ENCODE data around the gene TLE7. TPM values are rescaled to one million over a fixed set of nuclear protein-coding genes. Genes with fewer than 3 reads are reported as not detected.

TLE7 gene
- polyA plus RNA-seq, 1 donor: not detected

DNA sequence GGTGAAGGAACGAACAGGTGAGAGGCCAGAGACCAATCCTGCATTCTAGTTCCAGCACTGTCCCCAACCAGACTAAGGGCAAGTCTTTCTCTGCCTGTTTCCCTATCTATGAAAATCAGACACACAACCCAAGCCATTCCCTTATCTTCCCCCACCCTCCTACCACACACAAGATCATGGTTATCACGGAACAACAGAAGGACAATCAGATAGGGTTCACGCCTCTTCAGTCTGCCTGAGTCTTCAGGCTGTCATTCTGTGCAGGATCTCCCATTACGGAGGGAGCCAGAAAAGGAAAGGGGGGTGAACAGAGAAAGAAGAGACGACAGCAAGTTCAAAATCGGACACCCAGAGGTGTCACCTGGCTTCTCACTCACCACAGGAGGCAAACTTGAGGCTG lies 11.1 kb downstream of the TLE7 start:
- no peaks in the 10 kb centered on the region for H3K36me3 ChIP-seq (ENCODE audit: control insufficient read depth, insufficient read depth, low read length)
- WGBS (ENCODE audit: insufficient coverage, low lambda C conversion rate): 100% methylated on average over 1 of the region's 6 CpGs
- H3K27me3 ChIP-seq (ENCODE audit: control insufficient read depth, insufficient read depth, low read length): peaks cover 23% of the 10 kb centered on the region
- no peaks in the 10 kb centered on the region for H3K9me3 ChIP-seq (ENCODE audit: control insufficient read depth, low read depth, low read length)
- no peaks in the 10 kb centered on the region for H3K4me1 ChIP-seq (ENCODE audit: control insufficient read depth, insufficient read depth, low read length)
- no peak overlapping the region for H3K27ac ChIP-seq (ENCODE audit: low read length)
- DNase-seq: no peak
- no peak overlapping the region for H3K4me3 ChIP-seq (ENCODE audit: low read length)

DNA sequence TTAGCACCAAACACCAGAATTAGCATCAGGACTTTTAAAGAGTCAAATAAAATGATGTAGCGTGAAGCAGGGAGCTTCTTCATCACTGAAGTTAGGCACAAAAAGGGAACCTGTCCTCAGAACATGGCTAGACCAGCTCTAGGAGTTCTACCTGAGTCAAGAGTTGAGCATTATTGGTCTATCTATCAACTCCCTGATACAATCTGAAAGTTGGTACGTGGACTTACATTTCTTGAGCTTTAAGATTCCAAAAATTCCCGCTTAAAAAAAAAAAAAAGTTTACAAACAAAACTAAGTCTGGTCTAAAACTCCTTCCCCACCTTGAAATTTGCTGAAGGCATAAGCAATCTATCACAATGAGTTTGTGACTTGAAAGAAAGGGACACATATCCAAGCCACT lies 12.3 kb downstream of the TLE7 start:
- Histone ChIP-seq H3K27me3 (ENCODE audit: control insufficient read depth, insufficient read depth, low read length) (peaks cover 35% of the 10 kb centered on the region), H3K9me3 (ENCODE audit: control insufficient read depth, low read depth, low read length) (no peaks in the 10 kb centered on the region), H3K36me3 (ENCODE audit: control insufficient read depth, insufficient read depth, low read length) (no peaks in the 10 kb centered on the region), H3K4me1 (ENCODE audit: control insufficient read depth, insufficient read depth, low read length) (no peaks in the 10 kb centered on the region), H3K4me3 (ENCODE audit: low read length) (no peak overlapping the region), H3K27ac (ENCODE audit: low read length) (no peak overlapping the region)
- 78% methylated on average over 1 of the region's 3 CpGs for WGBS (ENCODE audit: insufficient coverage, low lambda C conversion rate)
- DNase-seq: no peak

DNA sequence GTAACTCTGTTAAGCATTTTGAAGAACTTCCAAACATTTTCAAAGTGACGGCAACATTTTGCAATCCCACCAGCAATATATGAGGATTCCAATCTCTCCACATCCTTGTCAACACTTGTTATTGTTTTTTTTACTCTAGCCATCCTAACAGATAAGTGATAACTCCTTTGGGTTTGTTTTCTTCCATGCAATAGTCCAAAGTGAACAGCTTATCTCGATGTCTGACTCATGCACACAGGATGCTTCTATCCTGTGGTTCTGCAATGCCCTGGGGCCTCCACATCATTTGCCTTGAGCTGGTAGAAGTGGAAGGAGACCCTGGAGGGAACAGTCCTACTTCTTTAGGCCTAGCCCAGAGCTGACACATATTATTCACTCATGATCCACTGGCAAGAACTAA lies 13.0 kb downstream of the TLE7 start:
- no CpG with 5 or more reads among the region's 2 CpGs for WGBS (ENCODE audit: insufficient coverage, low lambda C conversion rate)
- H3K4me3 ChIP-seq (ENCODE audit: low read length): no peak overlapping the region
- H3K4me1 ChIP-seq (ENCODE audit: control insufficient read depth, insufficient read depth, low read length): no peaks in the 10 kb centered on the region
- H3K36me3 ChIP-seq (ENCODE audit: control insufficient read depth, insufficient read depth, low read length): no peaks in the 10 kb centered on the region
- peaks cover 42% of the 10 kb centered on the region for H3K27me3 ChIP-seq (ENCODE audit: control insufficient read depth, insufficient read depth, low read length)
- H3K9me3 ChIP-seq (ENCODE audit: control insufficient read depth, low read depth, low read length): no peaks in the 10 kb centered on the region
- H3K27ac ChIP-seq (ENCODE audit: low read length): no peak overlapping the region
- DNase-seq: no peak

DNA sequence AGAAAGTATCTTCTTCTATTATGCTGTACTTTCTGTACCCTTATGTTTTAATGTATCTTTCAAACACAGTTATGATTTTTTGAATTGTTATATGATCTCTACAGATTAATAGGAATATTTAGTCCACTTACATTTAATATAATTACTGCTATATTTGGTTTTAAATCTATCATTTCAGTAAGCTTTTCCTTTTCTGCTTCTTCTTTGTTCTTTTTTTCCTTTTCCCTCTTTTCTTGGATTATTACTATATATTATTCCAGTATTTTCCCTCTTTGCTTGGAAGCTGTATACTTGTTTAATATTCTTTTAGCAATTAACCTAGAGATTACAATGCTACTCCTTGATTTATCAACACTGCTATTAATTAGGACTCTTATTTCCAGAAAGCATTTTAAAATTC lies 13.5 kb downstream of the TLE7 start:
- H3K27me3 ChIP-seq (ENCODE audit: control insufficient read depth, insufficient read depth, low read length): peaks cover 45% of the 10 kb centered on the region
- no peaks in the 10 kb centered on the region for H3K9me3 ChIP-seq (ENCODE audit: control insufficient read depth, low read depth, low read length)
- no peaks in the 10 kb centered on the region for H3K36me3 ChIP-seq (ENCODE audit: control insufficient read depth, insufficient read depth, low read length)
- no peak for DNase-seq
- H3K27ac ChIP-seq (ENCODE audit: low read length): no peak overlapping the region
- no peak overlapping the region for H3K4me3 ChIP-seq (ENCODE audit: low read length)
- H3K4me1 ChIP-seq (ENCODE audit: control insufficient read depth, insufficient read depth, low read length): no peaks in the 10 kb centered on the region

DNA sequence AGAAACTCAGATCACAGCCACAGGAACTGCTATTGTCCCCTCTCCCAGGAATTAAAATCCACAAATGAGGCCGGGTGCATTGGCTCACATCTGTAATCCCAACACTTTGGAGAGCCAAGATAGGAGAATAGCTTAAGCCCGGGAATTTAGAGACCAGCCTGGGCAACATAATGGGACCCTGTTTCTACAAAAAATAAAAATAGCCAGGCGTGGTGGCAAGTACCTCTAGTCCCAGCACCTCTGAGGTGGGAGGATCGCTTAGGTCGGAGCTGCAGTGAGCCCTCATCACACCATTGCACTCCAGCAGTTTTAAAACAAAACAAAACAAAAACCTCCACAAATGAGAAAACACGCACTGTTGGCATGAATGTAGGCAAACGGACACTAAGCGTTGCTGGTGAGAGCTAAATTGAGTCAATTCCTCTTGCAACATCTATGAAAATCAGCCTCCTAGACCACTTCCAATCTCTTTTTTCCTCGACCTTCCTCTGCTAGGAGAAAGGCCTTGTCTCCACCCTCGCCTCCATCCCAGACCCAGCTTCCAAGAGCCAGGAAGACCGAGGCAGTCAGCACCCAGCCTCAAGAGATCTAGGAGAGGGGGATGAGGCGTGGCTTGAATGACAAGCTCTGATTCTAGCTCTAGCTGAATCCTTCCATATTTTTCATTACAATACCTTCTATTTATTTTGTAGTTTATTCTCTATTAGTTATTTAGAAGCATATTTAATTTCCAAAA lies 14.8 kb downstream of the TLE7 start:
- H3K36me3 ChIP-seq (ENCODE audit: control insufficient read depth, insufficient read depth, low read length): no peaks in the 10 kb centered on the region
- H3K4me3 ChIP-seq (ENCODE audit: low read length): no peak overlapping the region
- no peaks in the 10 kb centered on the region for H3K9me3 ChIP-seq (ENCODE audit: control insufficient read depth, low read depth, low read length)
- 70% methylated on average over 2 of the region's 12 CpGs for WGBS (ENCODE audit: insufficient coverage, low lambda C conversion rate)
- no peaks in the 10 kb centered on the region for H3K4me1 ChIP-seq (ENCODE audit: control insufficient read depth, insufficient read depth, low read length)
- H3K27me3 ChIP-seq (ENCODE audit: control insufficient read depth, insufficient read depth, low read length): peaks cover 46% of the 10 kb centered on the region
- no peak for DNase-seq
- no peak overlapping the region for H3K27ac ChIP-seq (ENCODE audit: low read length)

DNA sequence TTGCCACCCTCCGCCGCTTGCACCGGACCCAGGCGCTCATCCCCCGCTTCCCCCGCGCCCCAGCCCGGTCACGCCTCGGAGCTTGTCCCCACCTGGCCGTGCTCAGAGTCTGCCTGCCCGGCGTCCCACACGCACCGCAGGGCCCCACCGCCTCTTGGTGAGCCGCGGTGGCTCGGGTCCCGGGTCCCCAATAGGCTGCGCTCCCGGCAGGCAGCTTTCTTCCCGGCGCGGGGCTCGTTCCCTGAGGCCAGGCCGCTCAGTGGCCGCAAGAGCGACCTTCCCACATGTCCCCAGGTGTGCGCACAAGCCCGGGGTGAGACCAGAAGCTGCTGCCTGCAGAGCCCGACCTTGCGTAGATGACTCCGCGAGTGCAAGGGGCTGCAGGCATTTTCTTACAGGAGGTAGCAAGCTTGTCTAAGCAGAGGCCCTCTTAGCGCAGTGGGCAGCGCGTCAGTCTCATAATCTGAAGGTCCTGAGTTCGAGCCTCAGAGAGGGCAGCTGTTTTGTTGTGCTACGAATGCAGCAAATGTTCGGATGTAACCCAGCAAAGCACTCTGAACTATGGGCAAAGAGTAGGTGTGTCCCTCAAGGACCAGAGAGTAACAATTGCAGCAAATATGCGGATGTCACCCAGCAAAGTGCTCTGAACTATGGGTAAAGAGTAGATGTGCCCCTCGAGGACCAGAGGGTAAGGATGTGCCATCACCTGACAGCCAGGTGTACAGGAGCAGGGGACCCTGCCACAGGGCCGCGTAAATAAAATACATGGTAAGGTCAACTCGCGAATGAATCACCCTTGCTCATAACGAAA lies 15.6 kb downstream of the TLE7 start:
- Histone ChIP-seq H3K36me3 (ENCODE audit: control insufficient read depth, insufficient read depth, low read length) (no peaks in the 10 kb centered on the region), H3K27ac (ENCODE audit: low read length) (no peak overlapping the region), H3K4me3 (ENCODE audit: low read length) (no peak overlapping the region), H3K4me1 (ENCODE audit: control insufficient read depth, insufficient read depth, low read length) (no peaks in the 10 kb centered on the region), H3K9me3 (ENCODE audit: control insufficient read depth, low read depth, low read length) (no peaks in the 10 kb centered on the region), H3K27me3 (ENCODE audit: control insufficient read depth, insufficient read depth, low read length) (peaks cover 46% of the 10 kb centered on the region)
- WGBS (ENCODE audit: insufficient coverage, low lambda C conversion rate): no CpG with 5 or more reads among the region's 48 CpGs
- DNase-seq: peak in 1 of 2 donors; percentile 76

DNA sequence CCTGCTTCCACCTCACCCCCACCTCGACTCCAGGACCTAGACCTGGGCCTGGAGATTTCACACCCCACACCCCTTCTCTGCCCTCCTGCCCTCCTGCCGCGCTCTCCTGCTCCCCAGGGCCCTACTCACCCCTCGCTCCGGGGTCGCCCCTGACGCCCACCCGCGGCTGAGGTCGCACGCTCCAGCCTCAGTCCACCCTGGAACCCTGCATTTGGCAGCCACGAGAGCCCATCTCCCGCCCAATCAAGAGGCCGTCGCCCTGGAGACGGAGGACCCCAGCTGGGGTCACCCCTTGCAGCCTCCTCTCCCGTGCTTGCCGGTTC lies 16.1 kb downstream of the TLE7 start:
- Histone ChIP-seq H3K4me3 (ENCODE audit: low read length) (no peak overlapping the region), H3K36me3 (ENCODE audit: control insufficient read depth, insufficient read depth, low read length) (no peaks in the 10 kb centered on the region), H3K27ac (ENCODE audit: low read length) (no peak overlapping the region), H3K4me1 (ENCODE audit: control insufficient read depth, insufficient read depth, low read length) (no peaks in the 10 kb centered on the region), H3K9me3 (ENCODE audit: control insufficient read depth, low read depth, low read length) (no peaks in the 10 kb centered on the region), H3K27me3 (ENCODE audit: control insufficient read depth, insufficient read depth, low read length) (peaks cover 46% of the 10 kb centered on the region)
- no peak for DNase-seq
- 18% methylated on average over 3 of the region's 18 CpGs for WGBS (ENCODE audit: insufficient coverage, low lambda C conversion rate)

DNA sequence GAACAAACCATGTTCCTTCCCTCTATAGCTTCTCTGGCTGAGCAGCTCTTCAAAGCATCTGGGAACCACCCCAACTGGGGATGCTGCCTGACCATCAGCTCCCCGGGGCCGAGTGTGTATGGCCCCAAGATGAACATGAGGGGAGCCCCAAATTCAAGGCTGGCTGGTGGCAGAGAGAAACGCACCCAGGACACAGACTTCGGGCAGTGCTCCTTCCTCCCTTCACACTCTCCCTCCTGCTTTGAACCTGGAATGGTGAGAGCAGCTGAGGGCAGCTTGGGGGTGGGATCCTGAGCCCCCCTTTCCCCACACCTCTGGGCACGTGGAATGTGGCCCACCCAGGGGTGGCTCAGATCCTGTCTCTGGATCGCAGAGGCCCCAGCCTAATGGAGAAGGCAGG lies 17.2 kb downstream of the TLE7 start:
- Histone ChIP-seq H3K4me3 (ENCODE audit: low read length) (no peak overlapping the region), H3K9me3 (ENCODE audit: control insufficient read depth, low read depth, low read length) (no peaks in the 10 kb centered on the region), H3K27ac (ENCODE audit: low read length) (no peak overlapping the region), H3K27me3 (ENCODE audit: control insufficient read depth, insufficient read depth, low read length) (peaks cover 42% of the 10 kb centered on the region), H3K36me3 (ENCODE audit: control insufficient read depth, insufficient read depth, low read length) (no peaks in the 10 kb centered on the region), H3K4me1 (ENCODE audit: control insufficient read depth, insufficient read depth, low read length) (no peaks in the 10 kb centered on the region)
- no CpG with 5 or more reads among the region's 6 CpGs for WGBS (ENCODE audit: insufficient coverage, low lambda C conversion rate)
- DNase-seq: no peak

DNA sequence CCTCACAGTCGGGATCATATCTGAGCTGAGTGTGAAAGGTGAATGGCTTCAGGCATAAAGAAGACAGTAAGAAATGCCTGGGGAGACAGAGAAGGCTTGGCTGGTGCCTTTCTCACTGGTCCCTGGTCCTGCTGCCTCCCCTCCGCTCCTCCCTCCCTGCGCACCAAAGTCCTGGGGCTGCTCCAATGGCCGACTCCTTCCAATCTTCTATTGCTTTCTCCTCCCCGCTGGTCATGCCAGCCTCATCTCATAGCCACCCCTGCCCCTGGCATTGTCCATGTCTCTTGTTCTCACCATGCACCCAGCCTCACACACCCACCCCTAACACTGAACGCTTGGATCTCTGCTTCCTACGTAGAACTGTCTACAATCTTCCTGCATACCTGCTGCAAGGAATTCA lies 18.0 kb downstream of the TLE7 start:
- peaks cover 39% of the 10 kb centered on the region for H3K27me3 ChIP-seq (ENCODE audit: control insufficient read depth, insufficient read depth, low read length)
- H3K36me3 ChIP-seq (ENCODE audit: control insufficient read depth, insufficient read depth, low read length): no peaks in the 10 kb centered on the region
- WGBS (ENCODE audit: insufficient coverage, low lambda C conversion rate): 89% methylated on average over 3 of the region's 7 CpGs

DNA sequence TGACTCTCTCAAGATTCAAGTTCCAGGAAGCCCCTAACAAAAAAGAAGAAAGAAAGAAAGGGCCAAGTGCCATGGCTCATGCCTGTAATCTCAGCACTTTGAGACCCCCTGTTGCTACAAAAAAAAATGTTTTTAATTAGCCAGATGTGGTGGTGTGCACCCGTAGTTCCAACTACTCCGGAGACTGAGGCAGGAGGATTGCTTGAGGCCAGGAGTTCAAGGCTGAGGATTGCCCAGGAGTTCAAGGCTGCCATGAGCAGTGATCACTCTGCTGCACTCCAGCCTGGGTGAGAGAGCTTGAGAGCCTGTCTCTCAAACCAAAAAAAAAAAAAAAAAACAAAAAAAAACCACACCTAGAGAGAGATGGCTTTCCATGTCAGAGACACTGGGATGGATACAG lies 18.8 kb downstream of the TLE7 start:
- H3K9me3 ChIP-seq (ENCODE audit: control insufficient read depth, low read depth, low read length): no peaks in the 10 kb centered on the region
- no peak for DNase-seq
- H3K4me3 ChIP-seq (ENCODE audit: low read length): no peak overlapping the region
- H3K4me1 ChIP-seq (ENCODE audit: control insufficient read depth, insufficient read depth, low read length): no peaks in the 10 kb centered on the region
- 90% methylated on average over 2 of the region's 2 CpGs for WGBS (ENCODE audit: insufficient coverage, low lambda C conversion rate)
- H3K27ac ChIP-seq (ENCODE audit: low read length): no peak overlapping the region
- no peaks in the 10 kb centered on the region for H3K36me3 ChIP-seq (ENCODE audit: control insufficient read depth, insufficient read depth, low read length)
- peaks cover 39% of the 10 kb centered on the region for H3K27me3 ChIP-seq (ENCODE audit: control insufficient read depth, insufficient read depth, low read length)

More for the DNA sequence above, 18.0 kb downstream of the TLE7 start:
- Histone ChIP-seq H3K4me1 (ENCODE audit: control insufficient read depth, insufficient read depth, low read length) (no peaks in the 10 kb centered on the region), H3K9me3 (ENCODE audit: control insufficient read depth, low read depth, low read length) (no peaks in the 10 kb centered on the region), H3K27ac (ENCODE audit: low read length) (no peak overlapping the region), H3K4me3 (ENCODE audit: low read length) (no peak overlapping the region)
- no peak for DNase-seq

DNA sequence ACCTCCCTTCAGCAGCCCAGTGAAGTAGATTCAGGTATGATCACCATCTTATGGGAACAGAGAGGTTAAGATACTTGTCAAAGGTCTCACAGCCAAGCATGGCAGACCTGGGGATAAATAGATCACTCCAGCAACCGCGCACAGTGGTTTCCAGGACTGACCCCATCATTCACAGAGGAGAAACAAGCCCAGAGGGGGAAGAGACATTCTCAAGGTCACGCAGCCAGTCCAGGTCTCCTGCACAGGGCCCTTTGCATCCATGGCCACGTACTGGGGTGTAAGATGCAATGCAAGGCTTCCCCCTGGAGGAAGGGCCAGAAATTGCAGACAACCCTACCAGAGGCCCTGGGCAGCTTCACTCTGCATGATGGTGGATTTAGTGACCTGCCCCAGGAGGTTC lies 19.9 kb downstream of the TLE7 start:
- H3K27me3 ChIP-seq (ENCODE audit: control insufficient read depth, insufficient read depth, low read length): peaks cover 35% of the 10 kb centered on the region
- no peaks in the 10 kb centered on the region for H3K36me3 ChIP-seq (ENCODE audit: control insufficient read depth, insufficient read depth, low read length)
- H3K9me3 ChIP-seq (ENCODE audit: control insufficient read depth, low read depth, low read length): no peaks in the 10 kb centered on the region
- no peak overlapping the region for H3K27ac ChIP-seq (ENCODE audit: low read length)
- H3K4me3 ChIP-seq (ENCODE audit: low read length): no peak overlapping the region
- no peak for DNase-seq
- H3K4me1 ChIP-seq (ENCODE audit: control insufficient read depth, insufficient read depth, low read length): no peaks in the 10 kb centered on the region
- no CpG with 5 or more reads among the region's 4 CpGs for WGBS (ENCODE audit: insufficient coverage, low lambda C conversion rate)

Measured in large intestine (tissue), 3 donors.